MG63 (cell line): ENCODE data around the gene CAV3. TPM values are rescaled to one million over a fixed set of nuclear protein-coding genes. Genes with fewer than 3 reads are reported as not detected.

Experiments
- total RNA-seq: library from RNA; depleted of rRNA; stranded (reverse); fragments of >200 nt; shearing (Covaris generic); gene quantifications from 2 replicates; pipeline ENCODE4 v1.2.3, GENCODE V29; 2014; ENCODE audit warnings: low replicate concordance; rRNA removed

CAV3 gene
- total RNA-seq, 1 experiment from 2014 or later, result not detected

Other genes with a start within 250 kb of the CAV3 start
- gene LMCD1, start 232.0 kb upstream of the CAV3 start, total RNA-seq, result 2.6 and 3.4 TPM in 2 replicates
- not detected in 2 replicates for gene SSUH2, start 89.0 kb upstream of the CAV3 start, total RNA-seq
- 0.03 and 0.15 TPM in 2 replicates for gene OXTR, start 35.8 kb downstream of the CAV3 start, total RNA-seq
- 8.5 and 11.0 TPM in 2 replicates for gene RAD18, start 229.7 kb downstream of the CAV3 start, total RNA-seq